Iris pigment epithelial cell (primary cell): ENCODE data around the gene PTRHD1.

Experiments used
- DNase-seq: peaks from one replicate; pipeline ENCODE4 v3.0.0-alpha.2; 2011; ENCODE audit warnings: low read depth

Gene PTRHD1

DNA sequence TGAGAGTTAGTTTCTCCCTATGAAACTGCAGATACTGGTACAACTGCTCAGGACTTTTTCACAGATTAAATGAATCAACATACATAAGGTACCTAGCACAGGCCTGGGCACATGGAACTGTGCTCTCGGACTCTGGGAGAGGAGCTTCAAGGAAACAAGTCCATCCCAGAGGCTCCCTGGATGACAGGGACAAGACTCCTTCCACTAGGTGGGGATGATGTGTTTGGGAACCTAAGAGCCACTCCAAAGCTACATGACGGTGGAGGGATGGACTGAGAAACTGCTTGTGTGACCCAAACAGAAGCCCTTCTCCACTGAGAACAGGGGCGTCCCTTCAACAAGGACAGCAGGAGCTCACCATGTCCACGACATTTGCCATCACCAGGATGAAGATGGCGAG is 37.2 kb upstream of the PTRHD1 start:
- DNase-seq, result peak; percentile 42

DNA sequence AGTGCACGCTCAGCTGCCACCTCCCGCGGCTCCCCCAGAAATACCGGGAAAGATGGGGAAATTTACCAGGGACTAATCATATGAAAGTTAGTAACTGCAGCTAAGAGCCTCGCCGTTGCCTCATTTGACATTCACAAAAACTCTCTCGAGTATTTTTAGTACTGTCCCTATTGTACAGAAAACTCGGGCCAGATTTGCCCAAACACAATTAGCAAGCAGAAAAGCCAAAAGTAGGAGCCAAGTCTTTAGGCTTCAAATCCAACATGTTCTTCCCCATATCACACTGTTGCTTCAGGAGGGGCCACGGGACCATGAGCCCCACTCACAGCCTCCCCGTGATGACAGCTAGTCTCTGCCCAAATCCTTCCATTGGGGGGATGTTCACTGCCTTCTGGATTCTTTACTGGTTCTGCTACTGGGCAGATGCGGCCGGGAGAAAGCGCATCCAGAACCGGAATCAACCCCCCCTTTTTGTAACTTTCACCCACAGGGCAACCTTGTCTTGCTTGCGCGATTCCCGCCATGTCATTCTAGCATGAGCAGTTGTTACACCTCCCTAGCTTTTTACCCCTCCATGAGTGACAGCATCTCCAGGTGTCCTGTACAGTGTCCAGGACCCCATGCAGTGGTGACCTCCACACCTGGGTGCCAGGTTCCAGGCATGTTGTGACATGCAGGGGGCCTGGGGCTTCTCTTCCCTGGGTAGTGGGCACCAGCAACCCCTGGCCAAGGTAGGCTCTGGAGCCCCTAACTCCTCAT is 35.2 kb upstream of the PTRHD1 start:
- no peak for DNase-seq

DNA sequence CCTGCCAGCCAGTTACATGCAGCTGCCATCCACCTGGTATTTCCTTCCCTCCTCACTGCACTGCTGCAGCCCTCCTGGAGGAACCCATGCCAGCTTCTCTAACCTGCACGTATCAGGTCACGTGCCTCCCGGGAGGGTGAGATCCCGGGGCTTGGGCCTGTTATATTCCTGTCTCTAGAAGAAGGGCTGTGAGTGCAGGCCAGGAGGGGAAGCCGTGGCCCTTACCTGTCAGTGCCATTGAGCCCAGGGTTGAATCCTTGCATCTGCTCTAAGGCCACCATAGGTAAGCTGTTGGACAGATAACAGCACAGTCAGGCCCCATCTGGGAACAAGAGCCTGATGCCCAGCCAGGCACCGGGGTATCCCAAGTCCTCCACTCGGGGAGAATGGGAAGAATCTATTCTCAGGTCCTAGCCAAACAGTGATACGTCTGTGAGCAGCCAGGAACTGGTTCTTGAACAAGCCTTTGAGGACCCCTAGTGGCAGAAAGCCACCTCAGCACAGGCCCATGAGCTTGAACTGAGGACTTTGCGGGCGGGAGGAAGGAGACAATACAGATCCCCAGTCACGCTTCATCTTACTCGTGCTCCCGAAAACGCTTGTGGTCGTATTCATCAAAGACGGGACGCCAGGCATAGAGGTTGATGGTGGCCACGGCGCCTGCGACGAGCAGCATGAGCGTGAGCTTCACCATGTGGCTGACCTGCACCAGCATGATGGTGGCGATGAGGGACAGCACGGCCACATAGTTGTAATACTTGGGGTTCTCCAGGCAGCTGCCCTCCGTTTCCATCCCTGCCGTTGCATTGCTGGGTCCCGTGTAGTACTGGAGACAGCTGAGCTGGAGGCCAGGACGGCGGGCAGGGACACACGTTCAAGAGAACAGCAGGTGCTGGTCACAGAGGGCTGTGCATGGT is 34.4 kb upstream of the PTRHD1 start:
- DNase-seq, result peak; percentile 88

GRCh38 chr2:24826773-24827145 is 33.6 kb upstream of the PTRHD1 start:
- DNase-seq, result no peak

- peak; percentile 38 for DNase-seq
These were observed 32.9 kb upstream of the PTRHD1 start for GRCh38 chr2:24825883-24826772.

- no peak for DNase-seq
These were observed 32.0 kb upstream of the PTRHD1 start for GRCh38 chr2:24824966-24825882.

DNA sequence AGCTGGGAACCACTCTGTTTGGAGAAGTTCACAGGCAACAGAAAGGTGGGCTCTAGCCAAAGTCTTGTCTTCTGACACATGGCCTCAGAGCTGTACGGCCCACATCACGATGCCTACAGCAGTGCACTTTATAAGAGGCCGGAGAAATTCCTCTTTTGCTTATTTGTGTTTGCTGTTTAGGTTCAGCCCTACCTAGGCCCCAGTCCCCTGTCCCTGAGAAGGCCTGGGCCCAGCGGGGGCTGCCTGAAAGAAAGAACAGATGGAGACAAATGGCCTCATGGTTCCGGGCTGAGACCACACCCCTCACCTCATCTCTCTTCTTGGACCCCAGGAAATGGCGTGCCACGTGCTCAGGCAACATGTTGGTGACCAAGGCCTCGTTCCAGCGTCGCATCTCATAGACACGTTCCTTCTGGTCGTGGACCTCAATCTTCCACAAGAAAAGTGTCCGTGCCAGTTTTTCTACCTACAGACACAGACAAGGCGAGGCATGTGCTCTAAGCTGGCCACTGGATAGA is 30.9 kb upstream of the PTRHD1 start:
- no peak for DNase-seq

DNA sequence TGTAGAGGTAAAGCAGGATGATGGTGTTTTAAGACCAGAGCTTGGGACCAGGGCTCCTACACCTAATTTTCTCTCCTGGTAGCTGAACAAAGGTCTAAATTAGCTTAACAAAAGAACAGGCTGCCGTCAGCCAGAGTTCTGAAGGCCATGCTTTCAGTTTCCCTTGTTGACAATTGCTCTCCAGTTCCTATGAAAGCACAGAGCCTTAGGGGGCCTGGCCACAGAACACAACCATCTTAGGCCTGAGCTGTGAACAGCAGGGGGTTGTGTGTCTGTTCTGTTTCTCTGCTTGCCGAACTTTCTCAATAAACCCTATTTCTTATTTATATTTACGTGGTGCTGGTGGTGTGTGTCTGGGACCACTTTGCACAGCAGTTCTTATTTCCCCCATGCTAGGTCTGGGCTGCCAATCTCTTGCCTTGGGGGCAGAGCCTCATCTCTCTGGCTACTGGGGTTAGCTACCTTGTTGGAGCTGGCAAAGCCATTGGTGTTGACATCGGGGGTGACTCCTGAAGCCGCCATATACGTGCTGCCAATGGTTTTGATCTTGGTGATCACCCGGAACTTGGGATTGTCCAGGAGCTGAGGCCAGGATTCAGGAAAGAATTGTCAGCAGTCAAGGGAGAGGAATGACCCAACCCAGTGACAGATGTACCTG is 29.0 kb upstream of the PTRHD1 start:
- no peak for DNase-seq

- DNase-seq, result no peak
These were observed 28.3 kb upstream of the PTRHD1 start for GRCh38 chr2:24821433-24821891.

- DNase-seq, result no peak
These were observed 27.6 kb upstream of the PTRHD1 start for GRCh38 chr2:24820598-24821432.

DNA sequence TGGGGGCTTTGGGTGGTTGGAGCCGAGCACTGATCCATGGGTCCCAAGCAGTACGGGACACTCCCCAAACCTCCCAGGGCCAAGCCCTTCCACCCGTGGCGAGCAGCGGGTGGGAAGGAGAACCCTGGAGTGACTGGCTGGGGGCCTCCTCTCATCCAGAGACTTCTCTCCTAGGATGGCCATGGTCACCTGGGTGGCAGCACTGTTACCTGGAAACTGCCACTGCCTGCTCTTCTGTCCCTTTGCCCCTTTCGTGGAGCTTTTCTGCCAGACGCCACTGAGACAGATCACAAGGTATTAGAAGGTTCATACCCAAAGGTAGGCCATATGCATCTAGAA is 27.0 kb upstream of the PTRHD1 start:
- DNase-seq, result no peak

- no peak for DNase-seq
These were observed 26.4 kb upstream of the PTRHD1 start for GRCh38 chr2:24819442-24820174.

- DNase-seq, result peak; percentile 84
These were observed 25.6 kb upstream of the PTRHD1 start for GRCh38 chr2:24818721-24819167.

DNA sequence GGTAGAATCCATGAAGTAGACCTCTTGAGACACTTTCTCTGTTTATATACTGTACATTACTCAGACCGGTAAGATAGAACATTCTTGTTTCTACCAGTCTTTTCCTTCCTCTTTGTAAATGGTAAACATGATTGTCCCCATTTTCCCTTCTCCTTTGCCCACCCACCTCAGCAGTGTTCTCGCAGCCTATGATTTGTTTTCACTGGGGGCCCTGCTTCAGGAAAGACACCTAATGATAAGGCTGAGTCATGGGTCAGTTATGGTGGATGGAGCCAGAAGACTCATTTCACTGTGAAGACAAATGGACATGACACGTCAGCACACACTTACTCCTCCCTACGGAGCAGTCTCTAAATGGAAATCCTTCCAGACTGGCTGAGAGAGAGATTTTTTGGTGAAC is 23.7 kb upstream of the PTRHD1 start:
- peak; percentile 93 for DNase-seq

GRCh38 chr2:24816404-24816803 is 23.2 kb upstream of the PTRHD1 start:
- no peak for DNase-seq

DNA sequence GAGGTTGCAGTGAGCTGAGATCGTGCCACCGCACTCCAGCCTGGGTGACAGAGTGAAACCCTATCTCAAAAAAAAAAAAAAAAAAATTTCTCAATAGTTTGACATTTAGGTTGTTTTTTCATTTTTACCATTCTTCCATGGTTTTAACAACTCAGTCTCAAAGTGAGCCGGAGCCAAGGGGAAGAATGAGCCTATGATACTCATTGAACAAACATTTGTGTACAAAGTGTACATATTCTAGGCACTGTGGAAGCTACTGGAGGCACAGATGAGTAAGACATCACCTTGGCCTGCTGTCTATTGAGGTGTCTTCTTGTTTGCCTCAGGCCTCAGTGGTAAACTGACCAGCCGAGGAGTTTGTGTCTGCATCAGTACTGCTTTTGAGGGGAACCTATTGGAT is 22.0 kb upstream of the PTRHD1 start:
- DNase-seq, result no peak

GRCh38 chr2:24814516-24814915 is 21.3 kb upstream of the PTRHD1 start:
- no peak for DNase-seq

- DNase-seq, result no peak
These were observed 20.5 kb upstream of the PTRHD1 start for GRCh38 chr2:24813691-24814137.
